Esophagus squamous epithelium (tissue), 5 donors: Measurements from ENCODE around the gene CNIH3. TPM values are rescaled to one million over a fixed set of nuclear protein-coding genes. Genes with fewer than 3 reads are reported as not detected.

Source experiments
- DNase-seq: peaks from one replicate; lab custom pipeline; 2025; lab: John Stamatoyannopoulos, UW
- H3K27ac ChIP-seq, 4 donors: fragments of 200-600 bp; sonication (generic); one replicate each; pipeline ENCODE4 v1.5.1; 2016 to 2019; ENCODE audit warnings: mild to moderate bottlenecking in 1 of 4
- H3K27me3 ChIP-seq, 4 donors: fragments of 200-600 bp; sonication (generic); 1 replicate in 3 of 4; 2 replicates in 1 of 4; pipeline versions ENCODE4 v1.5.1 to v1.6.0; 2017 to 2021; ENCODE audit warnings: antibody characterized with exemption in 1 of 4
- H3K36me3 ChIP-seq, 3 donors: fragments of 200-600 bp; sonication (generic); one replicate each; pipeline ENCODE4 v1.5.1; 2016 to 2019
- H3K4me1 ChIP-seq, 3 donors: fragments of 200-600 bp; sonication (generic); one replicate each; pipeline ENCODE4 v1.5.1; 2017 to 2019
- H3K4me3 ChIP-seq, 4 donors: fragments of 200-600 bp; sonication (generic); 1 replicate in 3 of 4; 2 replicates in 1 of 4; pipeline ENCODE4 v1.5.1; 2016 to 2019; ENCODE audit warnings: mild to moderate bottlenecking in 2 of 4, moderate library complexity in 1 of 4
- H3K9me3 ChIP-seq, 3 donors: fragments of 200-600 bp; sonication (generic); one replicate each; pipeline ENCODE4 v1.5.1; 2016 to 2019
- POLR2A ChIP-seq, 4 donors: fragments of 450-650 bp; IDR thresholded peaks; one replicate each; pipeline ENCODE4 v1.6.1; 2017; ENCODE audit warnings: antibody characterized with exemption in 4 of 4, mild to moderate bottlenecking in 4 of 4, moderate library complexity in 3 of 4
- WGBS, 2 donors: methylation state at CpG; one replicate each; pipeline ENCODE4 v1.1.5; 2018; 5-methylcytosine and 5-hydroxymethylcytosine counted together
- intact Hi-C: fragments of 100-400 bp; cut with DNase I; formaldehyde crosslinking; loops from one replicate; pipeline ENCODE4 v1.15.0; 2022
- total RNA-seq, 4 donors: library from RNA; depleted of rRNA; stranded (reverse); fragments of >200 nt; gene quantifications; one replicate each; pipeline ENCODE4 v1.1.0, GENCODE V29; 2016
- TF ChIP-seq, protein P1 (sequence below), 6 experiments: fragments of 450-650 bp in 4 of 6; fragments of 200-600 bp in 2 of 6; sonication (generic) in 2 of 6; IDR thresholded peaks; one replicate each; pipeline ENCODE4 v1.5.1; 2016 to 2019; ENCODE audit warnings: antibody characterized with exemption in 6 of 6, mild to moderate bottlenecking in 4 of 6, moderate library complexity in 4 of 6
- donor health status: DM: yes; HTN: yes; CAD: no.

CNIH3 gene
- total RNA-seq, 4 donors from 2014 or later = 0.34 to 3.2 (median 1.2) TPM; not detected in 1

DNA sequence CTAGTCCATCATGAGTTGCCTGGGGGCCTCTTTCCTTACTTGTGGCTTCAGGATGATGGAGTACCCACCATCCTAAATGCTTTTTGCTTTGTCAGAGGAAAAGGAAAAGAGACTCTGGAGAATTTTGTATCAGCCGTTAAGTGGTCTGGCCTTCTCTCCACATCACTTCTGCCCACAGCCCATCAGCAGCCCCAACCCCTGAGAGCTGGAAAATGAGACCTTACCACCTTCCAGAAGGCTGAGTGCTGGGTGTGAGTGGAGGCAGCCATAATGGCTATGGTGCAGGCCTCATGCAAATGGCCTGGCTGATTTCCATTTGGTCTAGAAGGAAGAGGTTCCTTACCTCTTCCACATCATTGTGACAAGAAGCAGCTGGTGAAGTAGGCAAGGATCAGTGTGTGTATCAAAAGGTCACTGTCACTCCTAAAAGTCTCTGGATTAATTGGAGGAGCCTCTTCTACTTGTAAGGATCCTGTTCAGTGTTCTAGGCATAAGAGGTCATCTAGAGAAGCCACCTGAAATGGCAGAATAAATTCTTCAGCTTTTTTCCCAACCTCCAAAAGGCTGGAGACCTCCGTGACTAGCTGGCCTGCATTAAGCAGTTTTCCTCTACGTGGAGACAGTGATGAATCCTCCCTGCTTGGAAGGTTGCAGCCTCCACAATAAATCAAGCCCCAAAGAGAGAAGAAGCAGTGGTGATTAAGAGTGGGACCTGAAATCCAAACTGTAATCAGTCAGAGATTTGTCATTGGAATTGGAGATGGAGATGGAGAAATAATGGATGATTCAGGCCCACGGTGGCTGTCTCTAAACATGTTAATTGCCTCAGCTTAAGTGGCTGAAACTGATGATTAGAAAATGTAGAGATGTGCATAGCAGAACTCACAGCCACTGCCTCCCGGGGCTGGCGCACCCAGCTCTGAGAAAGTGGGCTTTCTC lies 111.5 kb downstream of the CNIH3 start:
- Histone ChIP-seq H3K27ac (no peak overlapping the region), H3K4me1 (peaks cover 2 to 4% (median 3%) of the 10 kb centered on the region in 3 donors), H3K36me3 (no peaks in the 10 kb centered on the region), H3K27me3 (no peaks in the 10 kb centered on the region), H3K9me3 (no peaks in the 10 kb centered on the region), H3K4me3 (no peak overlapping the region)
- intact Hi-C loops = no loop called here
- DNase-seq = no peak
- no peak for TF ChIP-seq POLR2A (IDR thresholded peaks at IDR 0.05)
- TF ChIP-seq, protein P1, sequence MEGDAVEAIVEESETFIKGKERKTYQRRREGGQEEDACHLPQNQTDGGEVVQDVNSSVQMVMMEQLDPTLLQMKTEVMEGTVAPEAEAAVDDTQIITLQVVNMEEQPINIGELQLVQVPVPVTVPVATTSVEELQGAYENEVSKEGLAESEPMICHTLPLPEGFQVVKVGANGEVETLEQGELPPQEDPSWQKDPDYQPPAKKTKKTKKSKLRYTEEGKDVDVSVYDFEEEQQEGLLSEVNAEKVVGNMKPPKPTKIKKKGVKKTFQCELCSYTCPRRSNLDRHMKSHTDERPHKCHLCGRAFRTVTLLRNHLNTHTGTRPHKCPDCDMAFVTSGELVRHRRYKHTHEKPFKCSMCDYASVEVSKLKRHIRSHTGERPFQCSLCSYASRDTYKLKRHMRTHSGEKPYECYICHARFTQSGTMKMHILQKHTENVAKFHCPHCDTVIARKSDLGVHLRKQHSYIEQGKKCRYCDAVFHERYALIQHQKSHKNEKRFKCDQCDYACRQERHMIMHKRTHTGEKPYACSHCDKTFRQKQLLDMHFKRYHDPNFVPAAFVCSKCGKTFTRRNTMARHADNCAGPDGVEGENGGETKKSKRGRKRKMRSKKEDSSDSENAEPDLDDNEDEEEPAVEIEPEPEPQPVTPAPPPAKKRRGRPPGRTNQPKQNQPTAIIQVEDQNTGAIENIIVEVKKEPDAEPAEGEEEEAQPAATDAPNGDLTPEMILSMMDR (IDR thresholded peaks at IDR 0.05) = no peak
- WGBS, 2 donors = 61 to 72% methylated on average over 6 of the region's 6 CpGs

GRCh38 chr1:224730540-224730939 lies 114.4 kb downstream of the CNIH3 start:
- H3K27ac ChIP-seq = no peak overlapping the region
- no peak for TF ChIP-seq POLR2A (IDR thresholded peaks at IDR 0.05)

DNA sequence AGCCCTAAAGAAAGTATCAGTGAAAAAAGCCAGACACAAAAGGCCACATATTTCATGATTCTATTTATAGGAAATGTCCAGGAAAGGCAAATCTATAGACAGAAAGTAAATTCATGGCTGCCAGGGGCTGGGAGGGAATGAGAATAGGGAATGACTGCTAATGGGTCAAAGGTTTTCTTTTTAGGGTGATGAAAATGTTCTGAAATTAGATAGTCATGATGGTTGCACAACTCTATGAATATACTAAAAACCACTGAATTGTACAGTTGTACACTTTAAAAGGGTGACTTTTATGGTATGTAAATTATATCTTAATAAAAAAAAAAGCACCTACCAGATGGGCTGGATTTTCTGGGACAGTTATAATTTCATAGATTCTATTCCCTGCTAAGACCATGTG lies 114.8 kb downstream of the CNIH3 start:
- no peak overlapping the region for H3K27ac ChIP-seq
- H3K27me3 ChIP-seq = no peaks in the 10 kb centered on the region
- H3K4me1 ChIP-seq = peaks cover 14 to 19% (median 15%) of the 10 kb centered on the region in 3 donors
- no peak for TF ChIP-seq POLR2A (IDR thresholded peaks at IDR 0.05)
- TF ChIP-seq, protein P1 (IDR thresholded peaks at IDR 0.05) = no peak
- H3K36me3 ChIP-seq = no peaks in the 10 kb centered on the region
- intact Hi-C loops = no loop called here
- H3K4me3 ChIP-seq = no peak overlapping the region
- no peaks in the 10 kb centered on the region for H3K9me3 ChIP-seq
- no peak for DNase-seq

More at GRCh38 chr1:224730540-224730939, 114.4 kb downstream of the CNIH3 start:
- no peak for DNase-seq
- Histone ChIP-seq H3K4me1 (peaks cover 14 to 19% (median 15%) of the 10 kb centered on the region in 3 donors), H3K36me3 (no peaks in the 10 kb centered on the region), H3K27me3 (no peaks in the 10 kb centered on the region), H3K4me3 (no peak overlapping the region), H3K9me3 (no peaks in the 10 kb centered on the region)
- 75 to 87% methylated on average over 1 of the region's 1 CpG for WGBS, 2 donors
- intact Hi-C loops = no loop called here

DNA sequence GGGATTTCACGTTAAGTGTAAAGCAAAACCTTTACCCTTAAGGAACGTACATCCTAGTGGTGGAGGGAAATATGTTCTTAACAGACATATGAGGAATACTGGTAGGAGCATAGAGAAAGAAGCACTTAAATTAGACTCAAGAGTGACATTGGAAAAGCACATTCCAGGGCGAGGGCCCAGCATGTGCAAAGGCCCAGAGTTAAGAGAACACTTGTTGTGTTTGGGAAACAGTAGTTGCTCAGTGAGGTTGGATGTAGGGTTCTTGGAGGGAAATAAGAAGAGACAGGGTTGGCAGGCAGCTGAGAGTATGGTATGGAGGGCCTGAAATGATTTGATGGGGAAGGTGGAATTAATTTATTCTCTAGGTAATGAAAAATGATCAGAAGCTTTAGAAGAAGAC lies 115.5 kb downstream of the CNIH3 start:
- H3K4me1 ChIP-seq = peaks cover 14 to 21% (median 15%) of the 10 kb centered on the region in 3 donors
- H3K27me3 ChIP-seq = no peaks in the 10 kb centered on the region
- TF ChIP-seq, protein P1 (IDR thresholded peaks at IDR 0.05) = no peak
- no peak for TF ChIP-seq POLR2A (IDR thresholded peaks at IDR 0.05)
- no peak for DNase-seq
- H3K4me3 ChIP-seq = no peak overlapping the region
- WGBS, 2 donors = 52 to 75% methylated on average over 3 of the region's 3 CpGs
- H3K36me3 ChIP-seq = no peaks in the 10 kb centered on the region
- intact Hi-C loops = no loop called here
- no peak overlapping the region for H3K27ac ChIP-seq
- no peaks in the 10 kb centered on the region for H3K9me3 ChIP-seq

DNA sequence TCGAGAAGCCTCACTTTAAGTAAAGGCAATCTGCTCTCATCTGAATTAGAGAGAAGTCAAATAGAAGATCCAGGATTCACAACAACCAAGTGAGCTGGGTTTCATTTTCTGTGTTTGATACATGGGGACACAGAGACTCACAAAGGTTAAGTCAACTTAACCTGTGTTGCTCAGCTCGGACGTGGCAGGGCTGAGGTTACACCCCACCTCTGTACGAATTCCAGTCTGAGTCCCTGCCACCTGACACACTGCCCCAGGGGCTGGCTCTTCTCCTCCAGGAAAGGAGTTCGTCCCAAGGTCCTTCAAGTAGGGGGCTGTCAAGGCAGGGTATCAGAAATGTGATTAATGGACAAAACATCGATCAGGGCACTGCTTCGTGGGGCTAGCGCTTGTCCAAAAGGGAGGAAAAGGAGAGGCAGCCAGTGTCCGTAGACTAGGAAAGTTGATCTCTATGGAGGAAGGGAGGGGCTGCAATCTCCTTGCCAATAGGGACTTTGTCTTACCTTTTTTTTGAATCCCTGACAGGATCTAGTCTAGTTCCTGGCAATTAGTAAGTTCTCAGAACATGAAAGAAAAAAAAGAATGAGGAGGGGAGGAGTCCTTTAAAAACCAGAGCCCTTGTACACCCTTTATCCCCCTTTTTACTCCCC lies 116.4 kb downstream of the CNIH3 start:
- peaks cover 15 to 30% (median 19%) of the 10 kb centered on the region in 3 donors for H3K4me1 ChIP-seq
- no peaks in the 10 kb centered on the region for H3K27me3 ChIP-seq
- 34 to 38% methylated on average over 7 to 9 of the region's 9 CpGs for WGBS, 2 donors
- peak overlapping the region in 3 of 4 donors; percentile 45 to 61 (median 58) for H3K27ac ChIP-seq
- no peaks in the 10 kb centered on the region for H3K9me3 ChIP-seq
- H3K4me3 ChIP-seq = no peak overlapping the region
- TF ChIP-seq, protein P1 (IDR thresholded peaks at IDR 0.05) = no peak
- TF ChIP-seq POLR2A (IDR thresholded peaks at IDR 0.05) = no peak
- no peaks in the 10 kb centered on the region for H3K36me3 ChIP-seq
- no peak for DNase-seq
- intact Hi-C loops = no loop called here
